Mammary epithelial cell (primary cell): Measurements from ENCODE around the gene MALSU1.

Experiments used
- EZH2 ChIP-seq: IDR thresholded peaks from 2 replicates; pipeline ENCODE4 v1.6.1; 2012; ENCODE audit warnings: low read length, inconsistent platforms, borderline replicate concordance
- TF ChIP-seq, protein P1 (sequence below), 2 donors: IDR thresholded peaks in 1 of 2; conservative IDR thresholded peaks in 1 of 2; 2 replicates each; pipeline ENCODE4 v1.5.1; 2011 to 2012; ENCODE audit warnings: inconsistent platforms in 2 of 2, low read length in 2 of 2, mild to moderate bottlenecking in 2 of 2, control low read depth in 1 of 2, low read depth in 1 of 2; ENCODE audit not compliant: insufficient read depth in 1 of 2; ENCODE audit errors: extremely low read depth in 1 of 2

- TF ChIP-seq, protein P1, sequence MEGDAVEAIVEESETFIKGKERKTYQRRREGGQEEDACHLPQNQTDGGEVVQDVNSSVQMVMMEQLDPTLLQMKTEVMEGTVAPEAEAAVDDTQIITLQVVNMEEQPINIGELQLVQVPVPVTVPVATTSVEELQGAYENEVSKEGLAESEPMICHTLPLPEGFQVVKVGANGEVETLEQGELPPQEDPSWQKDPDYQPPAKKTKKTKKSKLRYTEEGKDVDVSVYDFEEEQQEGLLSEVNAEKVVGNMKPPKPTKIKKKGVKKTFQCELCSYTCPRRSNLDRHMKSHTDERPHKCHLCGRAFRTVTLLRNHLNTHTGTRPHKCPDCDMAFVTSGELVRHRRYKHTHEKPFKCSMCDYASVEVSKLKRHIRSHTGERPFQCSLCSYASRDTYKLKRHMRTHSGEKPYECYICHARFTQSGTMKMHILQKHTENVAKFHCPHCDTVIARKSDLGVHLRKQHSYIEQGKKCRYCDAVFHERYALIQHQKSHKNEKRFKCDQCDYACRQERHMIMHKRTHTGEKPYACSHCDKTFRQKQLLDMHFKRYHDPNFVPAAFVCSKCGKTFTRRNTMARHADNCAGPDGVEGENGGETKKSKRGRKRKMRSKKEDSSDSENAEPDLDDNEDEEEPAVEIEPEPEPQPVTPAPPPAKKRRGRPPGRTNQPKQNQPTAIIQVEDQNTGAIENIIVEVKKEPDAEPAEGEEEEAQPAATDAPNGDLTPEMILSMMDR (conservative IDR thresholded peaks at IDR 0.05 in 1 of 2, IDR thresholded peaks at IDR 0.05 in 1 of 2; ENCODE audit: extremely low read depth in 1 of 2, insufficient read depth in 1 of 2, low read depth in 1 of 2, low read length in 2 of 2) = no peak
- TF ChIP-seq EZH2 = no peak
These were observed 30.4 kb upstream of the MALSU1 start for GRCh38 chr7:23268746-23269145.
